Hindlimb muscle (tissue), 1 donor: ENCODE data around the gene RXRA. TPM values are rescaled to one million over a fixed set of nuclear protein-coding genes. Genes with fewer than 3 reads are reported as not detected.

Source experiments
- DNase-seq: peaks from one replicate; pipeline ENCODE4 v3.0.0-alpha.2; 2013
- polyA plus RNA-seq: library from polyadenylated mRNA; unstranded; fragments of 120-200 nt; gene quantifications from one replicate; pipeline ENCODE4 v1.2.1, GENCODE V29; 2013; ENCODE audit not compliant: insufficient read length

RXRA gene
- polyA plus RNA-seq, 1 donor = 38.0 TPM

DNA sequence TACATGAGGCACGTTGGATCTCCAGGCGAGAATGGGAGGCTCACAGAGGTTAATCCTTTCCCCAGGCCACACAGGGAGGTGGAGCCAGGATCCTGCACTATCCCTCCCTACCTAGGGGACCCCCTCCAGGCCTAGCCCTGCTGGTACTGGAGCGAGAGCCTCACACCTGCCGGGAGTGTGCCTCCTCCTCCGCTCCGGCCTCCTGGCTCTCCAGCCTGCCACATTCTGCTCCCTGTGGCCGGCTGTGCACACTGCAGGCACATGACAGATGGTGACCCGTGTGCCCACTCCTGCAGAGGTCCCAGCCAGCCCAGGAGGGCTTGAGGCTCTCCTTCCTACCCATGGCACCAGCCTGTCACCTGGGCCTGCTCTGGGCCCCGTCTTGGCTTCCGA, 93.4 kb downstream of the RXRA start:
- no peak for DNase-seq

DNA sequence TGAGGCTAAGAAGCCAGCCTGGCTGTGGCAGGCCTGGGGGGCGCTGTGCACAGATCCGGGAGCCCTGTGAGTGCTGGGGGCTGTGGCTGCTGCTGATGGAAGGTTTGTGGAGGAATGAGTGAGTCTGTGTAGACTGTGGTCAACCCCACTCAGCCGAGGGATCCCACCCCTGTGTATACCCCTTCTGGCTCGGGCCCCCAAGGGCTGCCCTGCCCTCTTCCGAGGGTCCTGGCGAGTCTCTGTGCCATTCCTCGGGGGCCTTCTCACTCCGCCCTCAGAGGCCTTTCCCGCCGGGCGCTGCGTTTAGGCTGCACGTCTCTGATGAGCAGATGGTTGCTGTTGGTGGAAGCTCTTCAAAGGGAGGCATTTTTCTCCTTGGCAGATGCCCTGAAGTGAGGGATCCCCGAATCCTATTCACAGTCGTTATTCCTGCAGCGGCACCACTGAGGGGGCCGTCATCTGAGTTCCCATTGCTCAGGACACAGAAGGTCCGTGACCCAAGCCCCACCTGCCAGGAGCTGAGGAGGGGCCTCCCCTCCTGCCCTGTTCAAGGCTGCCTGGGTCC, 94.1 kb downstream of the RXRA start:
- no peak for DNase-seq

DNA sequence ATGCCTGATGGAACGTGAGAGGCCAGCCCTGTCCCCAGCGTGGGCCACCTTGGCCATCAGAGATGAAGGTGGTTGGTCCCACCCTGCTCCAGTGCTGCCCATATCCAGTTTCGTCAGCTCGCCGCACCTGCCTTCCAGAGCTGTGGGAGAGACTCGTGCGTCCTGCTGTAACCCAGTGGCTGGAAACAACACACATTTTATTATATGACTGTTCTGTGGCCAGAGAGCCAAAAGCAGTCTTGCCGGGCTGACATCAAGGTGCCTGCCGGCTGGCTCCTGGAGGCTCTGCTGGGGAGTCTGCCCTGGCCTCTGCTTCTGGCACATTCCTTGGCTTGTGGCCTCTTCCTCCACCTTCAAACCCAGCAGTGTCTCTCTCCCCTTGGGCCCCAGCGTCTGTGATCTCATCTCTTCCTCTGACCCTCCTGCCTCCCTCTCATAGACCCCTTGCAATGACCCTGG, 94.7 kb downstream of the RXRA start:
- DNase-seq = no peak

DNA sequence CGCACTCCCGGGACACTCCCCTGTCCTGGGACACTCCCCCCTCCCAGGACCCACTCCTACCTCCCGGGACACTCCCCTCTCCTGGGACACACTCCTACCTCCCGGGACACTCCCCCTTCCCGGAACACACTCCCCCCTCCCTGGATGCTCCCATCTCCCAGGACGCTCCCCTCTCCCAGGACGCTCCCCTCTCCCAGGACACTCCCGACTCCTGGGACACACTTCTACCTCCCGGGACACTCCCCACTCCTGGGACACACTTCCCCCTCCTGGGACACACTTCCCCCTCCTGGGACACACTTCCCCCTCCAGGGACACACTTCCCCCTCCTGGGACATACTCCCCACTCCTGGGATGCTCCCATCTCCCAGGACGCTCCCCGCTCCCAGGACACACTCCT, 95.6 kb downstream of the RXRA start:
- no peak for DNase-seq

DNA sequence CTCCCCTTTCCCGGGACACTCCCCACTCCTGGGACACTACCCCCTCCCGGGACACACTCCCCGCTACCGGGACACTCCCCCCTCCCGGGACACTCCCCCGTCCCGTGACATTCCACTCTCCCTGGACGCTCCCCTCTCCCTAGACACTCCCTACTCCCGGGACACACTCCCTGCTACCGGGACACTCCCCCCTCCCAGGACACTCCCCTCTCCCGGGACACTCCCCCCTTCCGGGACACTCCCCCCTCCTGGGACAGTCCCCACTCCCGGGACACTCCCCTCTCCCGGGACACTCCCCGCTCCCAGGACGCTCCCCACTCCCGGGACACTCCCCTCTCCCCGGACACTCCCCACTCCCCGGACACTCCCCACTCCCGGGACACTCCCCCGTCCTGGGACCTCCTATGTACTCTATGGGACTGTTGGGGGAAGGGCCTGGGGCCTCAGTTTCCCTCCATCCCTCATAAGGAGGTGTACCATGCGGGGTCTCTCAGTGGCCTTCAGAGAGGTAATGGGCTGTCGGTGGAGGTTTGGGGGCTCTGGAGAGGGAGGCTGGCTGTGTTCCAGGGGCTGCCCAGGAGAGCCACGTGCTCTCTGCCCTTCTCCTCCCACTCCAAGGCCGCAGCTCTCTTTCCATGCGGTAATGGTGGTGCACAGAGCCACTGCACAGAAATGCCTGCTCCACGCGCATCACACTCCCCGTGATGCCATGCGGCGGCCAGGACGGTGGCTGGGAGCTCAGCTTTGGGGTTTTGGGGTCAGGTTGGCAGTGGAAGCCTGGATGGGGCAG, 96.2 kb downstream of the RXRA start:
- no peak for DNase-seq

DNA sequence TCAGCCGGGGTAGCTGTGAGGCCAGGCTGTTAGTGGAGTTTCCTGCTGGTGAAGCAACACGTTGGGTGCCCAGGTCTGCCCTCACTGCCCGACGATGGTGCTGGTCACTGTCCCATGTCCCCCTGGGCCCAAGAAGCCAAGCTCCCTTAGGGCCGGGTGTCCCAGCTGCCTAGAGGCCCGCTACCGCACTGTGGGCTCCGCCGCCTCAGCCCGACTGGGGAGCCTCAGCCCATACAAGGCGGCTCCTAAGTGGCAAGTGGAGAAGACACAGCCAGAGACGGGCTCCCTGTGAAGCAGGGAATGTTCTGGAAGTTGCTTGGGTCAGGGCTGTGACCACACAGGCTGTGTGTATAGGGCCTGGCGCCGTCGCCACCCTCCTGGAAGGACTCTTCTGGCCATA, 96.9 kb downstream of the RXRA start:
- no peak for DNase-seq

DNA sequence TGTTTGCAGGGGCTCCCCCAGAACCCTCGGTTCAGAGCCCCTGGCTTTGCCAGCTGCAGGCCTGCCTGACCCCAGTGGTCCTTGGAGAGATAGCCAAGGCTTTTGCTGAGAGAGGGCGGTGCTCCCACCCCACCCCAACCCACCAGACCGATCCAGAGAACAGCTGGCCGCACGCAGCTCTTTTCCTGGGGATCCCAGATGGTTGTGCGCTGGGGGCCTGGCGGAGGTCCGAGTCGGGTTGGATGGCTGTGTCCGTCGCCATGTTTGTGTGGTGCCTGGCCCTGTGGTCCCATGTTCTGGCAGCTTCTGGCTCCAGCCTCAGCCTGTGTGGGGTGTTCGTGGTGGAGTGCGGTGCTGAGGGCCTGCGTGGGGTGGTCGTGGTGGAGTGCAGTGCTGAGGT, 97.5 kb downstream of the RXRA start:
- no peak for DNase-seq

DNA sequence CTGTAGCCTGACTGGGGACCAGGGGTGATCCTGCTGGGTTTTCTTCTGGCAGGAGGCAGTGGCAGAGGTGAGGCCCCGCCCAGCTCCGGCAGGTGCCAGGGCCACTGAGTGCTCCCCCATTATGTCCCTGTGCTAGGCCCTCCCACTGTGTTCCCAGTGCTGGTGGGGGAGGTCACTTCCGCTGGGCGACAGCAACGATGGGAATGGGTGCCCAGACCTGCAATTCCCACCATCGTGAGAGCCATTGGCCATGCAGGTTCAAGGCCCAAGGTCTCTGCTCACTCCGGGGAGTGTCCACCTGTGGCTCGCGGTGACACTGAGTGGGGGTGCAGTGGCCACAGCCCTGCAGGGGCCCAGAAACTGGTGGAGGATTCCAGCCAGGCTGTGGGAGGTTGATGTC, 98.6 kb downstream of the RXRA start:
- no peak for DNase-seq

DNA sequence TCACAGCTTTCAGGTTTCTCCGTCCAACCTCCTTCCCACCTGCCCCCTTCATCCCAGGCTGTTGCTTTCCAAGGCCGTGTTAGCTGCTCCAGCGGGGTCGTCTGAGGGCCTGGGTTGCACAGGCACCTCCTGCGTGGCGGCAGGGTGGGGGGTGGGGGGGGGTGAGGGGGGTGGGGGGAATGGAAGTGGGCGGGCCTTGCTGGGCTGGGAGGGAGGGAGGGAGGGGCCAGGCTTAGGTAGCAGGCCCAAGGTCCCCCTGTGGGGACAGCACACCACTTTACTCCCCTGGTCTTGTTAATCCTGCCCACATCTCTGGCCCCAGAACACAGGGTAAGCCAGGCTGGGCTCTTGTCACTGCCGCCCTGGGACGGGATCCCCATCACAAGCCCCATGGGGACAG, 99.1 kb downstream of the RXRA start:
- DNase-seq = no peak

DNA sequence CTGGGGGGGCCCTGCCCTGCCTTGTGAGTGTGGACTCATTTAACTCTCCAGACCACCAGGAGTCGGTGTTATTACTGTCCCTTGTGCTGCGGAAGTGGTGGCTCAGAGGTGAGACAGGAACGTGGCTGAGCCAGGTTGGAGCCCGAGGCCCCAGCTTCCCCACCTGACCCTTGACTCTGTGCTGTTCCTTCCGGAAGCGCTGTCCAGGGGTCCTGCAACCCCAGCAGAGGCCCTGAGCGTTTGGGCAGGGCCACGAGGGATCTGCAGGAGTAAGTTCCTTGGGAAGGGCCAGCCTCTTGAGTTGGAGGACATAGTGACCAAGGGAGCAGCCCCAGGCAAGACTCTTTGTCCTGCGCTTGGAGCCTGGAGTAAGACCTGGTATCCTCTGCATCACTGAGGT, 99.6 kb downstream of the RXRA start:
- DNase-seq = no peak

DNA sequence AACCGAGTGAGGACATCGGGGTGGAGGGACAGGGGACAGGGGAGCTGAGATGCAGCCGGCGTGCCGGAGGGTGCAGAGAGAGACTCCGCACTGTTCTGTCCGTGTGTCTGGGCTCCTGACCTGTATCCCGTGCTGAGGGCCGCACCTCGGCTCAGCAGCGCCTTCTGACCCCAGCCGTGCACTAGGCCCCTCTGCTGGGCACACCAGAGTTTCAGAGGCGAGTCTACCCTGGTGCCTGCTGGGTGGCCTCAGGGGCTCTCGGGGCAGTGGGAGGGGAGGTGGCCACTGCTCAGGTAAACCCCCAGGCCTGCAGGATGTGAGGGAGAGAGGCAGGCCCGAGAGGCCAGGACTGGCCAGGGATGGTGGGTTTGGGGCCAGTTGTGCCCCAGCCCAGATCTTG, 100.2 kb downstream of the RXRA start:
- no peak for DNase-seq

DNA sequence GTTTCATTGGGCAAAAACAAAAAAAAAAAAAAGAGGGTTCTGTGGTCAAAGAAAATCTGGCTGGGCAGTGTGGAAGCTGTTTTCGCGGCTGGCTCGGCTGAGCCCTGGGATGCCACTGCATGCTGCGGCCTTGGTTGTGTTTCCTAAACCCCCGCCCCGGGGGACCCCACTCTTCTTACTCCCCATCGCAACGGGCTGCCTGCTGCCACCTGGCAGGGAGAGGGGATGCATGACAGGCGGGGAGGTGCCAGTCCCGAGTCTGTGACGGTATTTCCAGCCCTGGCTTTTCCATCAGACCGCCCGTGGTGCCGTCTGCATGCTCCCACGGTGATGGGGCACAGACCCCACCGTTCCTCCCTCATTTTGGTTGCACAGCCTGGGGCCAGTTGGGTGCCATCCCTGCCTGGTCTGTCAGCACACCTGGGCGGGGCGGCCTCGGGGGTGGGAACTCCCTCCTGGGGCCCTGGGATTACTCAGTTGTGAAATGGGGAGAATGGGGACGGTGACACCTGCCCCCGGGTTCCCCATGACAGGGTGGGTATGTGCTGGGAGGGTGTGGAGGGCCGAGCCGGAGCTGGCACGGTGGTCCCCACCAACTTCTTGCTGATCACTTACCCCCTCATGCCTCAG, 101.0 kb downstream of the RXRA start:
- DNase-seq = no peak

DNA sequence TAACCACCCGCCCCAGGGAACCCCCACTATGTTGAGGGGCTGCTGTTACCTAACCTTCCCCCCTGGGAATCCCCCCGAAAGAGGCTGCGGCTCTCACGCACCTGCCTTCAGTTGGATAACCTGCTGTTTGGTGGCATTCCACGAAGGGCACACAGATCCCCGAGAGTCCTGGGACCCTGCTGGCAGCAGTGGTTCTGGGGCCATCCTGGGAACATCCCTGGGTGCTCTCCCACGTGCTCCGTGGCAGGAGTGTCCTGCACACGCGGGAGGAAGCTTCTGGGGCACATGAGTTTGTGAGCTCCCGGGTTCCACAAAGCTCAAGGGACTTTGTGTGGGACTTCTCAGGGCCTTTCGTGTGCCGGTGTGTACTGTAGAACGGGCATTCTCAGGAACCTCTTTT, 102.3 kb downstream of the RXRA start:
- DNase-seq = no peak

DNA sequence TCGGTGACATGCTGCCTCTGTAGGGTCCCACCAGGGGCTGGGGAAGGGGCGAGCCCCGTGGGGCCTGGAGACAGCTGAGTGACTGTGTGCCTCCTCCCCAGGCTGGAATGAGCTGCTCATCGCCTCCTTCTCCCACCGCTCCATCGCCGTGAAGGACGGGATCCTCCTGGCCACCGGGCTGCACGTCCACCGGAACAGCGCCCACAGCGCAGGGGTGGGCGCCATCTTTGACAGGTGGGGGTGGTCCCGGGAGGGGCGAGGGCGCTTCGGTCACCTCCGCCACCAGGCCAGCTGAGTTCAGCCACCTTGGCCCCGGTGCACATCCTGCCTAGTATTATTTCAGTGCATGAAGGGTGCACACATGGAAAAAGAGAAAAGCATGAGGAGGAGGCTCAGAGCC, 102.8 kb downstream of the RXRA start:
- DNase-seq = no peak

DNA sequence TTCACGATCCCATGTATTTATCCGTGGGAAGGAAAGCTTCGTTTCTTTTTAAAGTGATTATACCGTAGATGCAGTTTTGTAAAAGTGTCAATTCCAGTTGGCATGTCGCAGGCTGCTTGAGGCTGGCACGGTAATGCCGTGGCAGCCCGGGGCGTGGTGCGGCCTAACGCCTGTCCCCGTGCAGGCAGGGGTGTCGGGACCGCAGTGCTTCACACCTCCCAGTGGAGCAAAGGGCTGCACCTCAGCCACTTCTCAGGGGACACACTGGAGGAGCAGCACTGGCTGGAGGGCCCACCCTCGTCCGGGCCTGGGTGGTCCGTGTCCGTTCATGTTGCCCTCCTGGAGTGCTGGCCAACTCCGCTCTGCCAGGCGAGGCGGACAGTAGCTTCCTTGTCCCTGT, 103.2 kb downstream of the RXRA start:
- no peak for DNase-seq

DNA sequence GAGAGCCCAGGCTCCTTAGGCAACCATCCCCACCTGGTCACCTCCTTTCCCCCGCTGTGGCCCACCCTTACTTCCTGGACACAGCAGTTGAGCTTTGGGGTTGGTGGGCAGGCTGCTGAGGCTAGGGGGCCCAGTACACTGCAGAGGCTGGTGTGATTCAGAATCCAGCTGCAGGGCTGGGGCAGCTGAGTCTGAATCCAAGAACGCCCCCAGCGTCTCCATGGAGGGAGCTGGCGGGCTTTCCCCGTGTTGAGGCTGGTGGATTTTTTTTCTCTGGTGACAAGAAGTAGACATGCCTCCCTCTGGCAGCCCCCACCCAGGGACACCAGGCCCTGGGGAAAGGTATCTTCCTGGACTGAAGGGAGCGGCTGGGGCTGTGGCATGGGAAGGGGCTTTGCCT, 104.8 kb downstream of the RXRA start:
- no peak for DNase-seq

DNA sequence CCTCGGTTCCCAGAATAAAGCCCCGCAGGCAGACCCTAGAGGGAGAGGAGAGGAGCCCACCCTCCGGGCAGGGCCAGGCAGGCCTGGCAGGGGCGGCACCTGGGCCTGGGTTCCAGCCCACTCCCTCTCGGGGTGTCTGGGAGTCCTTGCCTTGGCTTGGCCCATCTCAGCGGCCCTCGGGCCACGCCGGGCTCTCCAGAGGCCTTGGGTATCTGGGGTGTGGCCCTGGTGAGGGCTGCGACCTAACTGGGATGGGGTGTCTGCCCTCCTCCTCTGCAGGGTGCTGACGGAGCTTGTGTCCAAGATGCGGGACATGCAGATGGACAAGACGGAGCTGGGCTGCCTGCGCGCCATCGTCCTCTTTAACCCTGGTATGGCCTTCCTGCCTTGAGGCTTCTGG, 105.4 kb downstream of the RXRA start:
- DNase-seq = no peak

DNA sequence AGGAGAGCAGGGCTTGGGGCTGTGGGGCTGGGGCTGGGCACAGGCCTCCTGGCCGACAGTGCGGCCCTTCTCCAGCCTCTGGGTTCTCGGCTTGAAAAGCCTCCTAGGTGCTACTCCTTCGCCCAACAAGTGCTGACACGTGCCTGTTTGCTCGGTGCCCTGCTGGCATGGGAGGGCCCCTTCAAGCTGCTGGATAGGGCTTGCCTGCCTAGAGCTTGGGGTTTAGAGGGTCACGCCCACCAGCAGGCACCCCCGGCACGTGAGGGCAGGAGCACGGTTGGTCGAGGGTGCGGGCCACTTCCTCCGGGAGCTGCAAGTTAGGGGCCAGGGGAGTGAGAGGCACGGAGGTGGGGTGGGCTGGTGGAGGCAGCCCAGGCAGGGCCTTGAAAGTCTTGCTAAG, 106.2 kb downstream of the RXRA start:
- no peak for DNase-seq

DNA sequence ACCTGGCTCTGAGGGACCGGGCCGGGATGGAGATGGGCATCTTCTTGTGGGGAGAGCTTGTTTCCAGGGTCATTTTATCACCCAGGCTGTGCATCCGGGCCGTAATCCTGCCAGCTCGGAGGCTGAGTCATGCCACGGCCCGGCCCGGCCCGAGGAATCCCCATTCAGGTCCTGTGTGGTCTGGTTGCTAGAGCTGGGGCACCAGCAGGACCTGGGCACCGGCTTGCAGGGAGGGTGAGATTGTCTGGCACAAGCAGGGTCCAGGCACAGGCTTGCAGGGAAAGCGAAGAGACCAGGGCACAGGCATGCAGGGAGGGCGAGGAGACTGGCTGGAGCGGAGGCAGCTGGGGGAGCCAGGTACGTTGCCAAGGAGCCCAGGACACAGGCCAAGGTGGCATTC, 106.8 kb downstream of the RXRA start:
- no peak for DNase-seq

DNA sequence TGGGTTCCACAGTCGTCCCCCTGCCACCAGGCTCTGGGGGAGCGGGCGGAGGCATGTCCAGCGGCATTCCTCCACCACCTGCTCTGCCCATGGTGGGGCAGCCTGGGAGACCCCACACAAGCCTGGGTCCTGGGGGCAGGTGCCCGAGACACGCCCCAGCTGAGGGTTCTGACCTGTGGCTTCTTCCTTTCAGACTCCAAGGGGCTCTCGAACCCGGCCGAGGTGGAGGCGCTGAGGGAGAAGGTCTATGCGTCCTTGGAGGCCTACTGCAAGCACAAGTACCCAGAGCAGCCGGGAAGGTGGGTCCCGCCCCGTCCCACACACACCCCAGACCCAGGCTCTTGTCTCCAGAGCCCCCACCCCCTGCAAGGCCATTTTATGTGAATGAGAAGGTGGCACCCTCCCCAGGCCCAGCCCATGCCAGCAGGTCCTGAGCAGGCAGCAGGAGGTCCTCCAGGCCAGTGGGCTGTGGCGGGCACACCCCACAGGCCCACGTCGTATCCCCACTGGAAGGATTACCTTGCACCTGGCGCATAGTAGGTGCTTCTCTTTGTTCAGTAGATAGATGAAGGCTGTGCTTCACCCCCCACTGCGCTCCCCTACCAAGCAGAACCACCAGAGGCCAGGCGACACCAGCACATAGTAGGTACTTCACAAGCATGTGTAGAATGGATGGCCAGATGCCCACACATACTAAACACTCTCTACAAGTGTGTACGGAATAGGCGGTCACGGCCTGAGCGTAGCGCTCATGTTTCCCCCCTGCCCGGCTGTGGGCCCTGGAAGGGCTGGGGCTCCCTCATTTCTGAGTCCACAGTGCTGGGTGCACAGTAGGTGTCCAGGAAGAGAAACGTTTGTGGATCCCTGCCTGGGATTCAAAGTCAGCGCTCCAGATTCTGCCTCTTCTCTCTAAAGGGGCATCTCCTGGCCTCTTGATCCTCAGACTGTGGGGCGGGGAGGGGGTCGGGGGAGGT, 107.9 kb downstream of the RXRA start:
- DNase-seq = no peak

DNA sequence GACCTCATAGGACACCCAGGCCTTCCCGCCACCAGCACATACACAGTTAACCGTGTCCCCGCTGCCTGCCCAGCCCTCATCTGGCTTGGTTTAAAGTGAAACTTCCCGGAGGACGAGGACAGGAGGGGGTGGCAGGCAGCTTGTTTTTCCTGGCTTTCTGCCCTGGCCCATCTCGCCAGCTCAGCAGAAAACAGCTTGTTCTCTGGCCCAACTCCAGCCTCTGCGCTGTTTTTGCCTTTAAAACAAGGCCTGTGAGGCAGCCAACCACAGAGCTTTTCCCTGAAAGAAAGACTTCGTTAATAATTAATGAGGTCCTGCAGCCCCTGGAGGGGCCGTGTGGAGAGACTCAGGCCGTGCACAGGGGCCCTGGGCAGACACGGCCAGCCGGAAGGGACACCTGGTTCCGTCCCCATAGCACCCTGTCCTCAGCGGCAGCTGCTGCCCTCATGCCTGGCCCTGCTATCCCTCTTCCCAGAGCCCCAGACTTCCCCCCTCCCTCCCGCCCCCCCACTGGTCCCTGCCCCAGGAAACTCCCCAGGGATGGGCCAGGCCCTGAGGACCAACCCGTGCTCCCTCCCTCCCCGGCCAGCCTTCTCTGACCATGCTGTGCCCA, 108.7 kb downstream of the RXRA start:
- peak; percentile 97 for DNase-seq

DNA sequence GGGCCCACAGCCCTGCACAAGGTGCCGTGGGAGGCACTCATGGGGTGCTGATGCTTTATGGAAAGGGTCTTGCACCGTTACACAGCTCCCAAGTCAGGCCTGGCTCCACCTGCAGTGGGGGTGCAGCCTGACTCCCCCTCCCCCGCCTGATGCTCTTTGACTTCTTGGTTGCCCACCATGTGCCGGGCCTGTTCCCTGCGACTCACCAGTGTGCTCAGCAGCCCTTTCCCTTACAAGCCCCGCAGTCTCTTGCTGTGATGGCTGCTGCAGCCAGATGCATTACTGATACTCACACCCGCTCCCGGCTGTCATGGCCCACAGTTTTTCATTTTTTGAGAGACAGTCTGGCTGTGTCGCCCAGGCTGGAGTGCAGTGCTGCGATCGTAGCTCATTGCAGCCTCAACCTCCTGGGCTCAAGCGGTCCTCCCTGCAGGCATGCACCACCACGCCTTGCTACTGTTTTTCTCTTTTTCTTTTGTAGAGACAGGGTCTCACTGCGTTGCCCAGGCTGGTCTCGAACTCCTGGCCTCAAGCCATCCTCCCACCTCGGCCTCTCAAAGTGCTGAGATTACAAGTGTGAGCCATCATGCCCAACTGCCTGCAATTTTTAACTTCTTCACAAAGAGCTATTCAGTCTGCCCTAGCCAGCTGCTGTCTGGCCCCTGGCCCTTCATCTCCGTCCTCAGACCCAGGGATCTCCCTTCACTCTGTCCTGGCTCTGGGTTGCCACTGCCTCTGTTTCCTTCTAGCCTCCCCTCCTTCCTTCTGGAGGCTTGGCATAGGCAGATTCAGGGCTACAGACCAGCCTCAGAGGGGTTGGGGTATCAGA, 109.5 kb downstream of the RXRA start:
- DNase-seq = no peak
